Activated CD8-positive, alpha-beta T cell treated with anti-CD3 and anti-CD28 coated beads for 36 hours (primary cell): ENCODE results near the gene CRMP1. TPM values are rescaled to one million over a fixed set of nuclear protein-coding genes. Genes with fewer than 3 reads are reported as not detected.
"Not testable (repeated sequence)": the region's sequence is repeated elsewhere in the genome, so short reads cannot be mapped to it uniquely, and the experiment has no call there.

Experiments used
- ATAC-seq: fragments of 200-7000 bp; cut with Tn5 transposase; one replicate; pipeline ENCODE4 v1.10.0; 2021; ENCODE audit warnings: mild to moderate bottlenecking, moderate library complexity
- CTCF ChIA-PET: fragments of 350-600 bp; sonication (Branson Sonifier 250); formaldehyde crosslinking; loops from one replicate; lab custom pipeline; 2021; ENCODE audit warnings: antibody characterized with exemption; lab: Charles Lee
- POLR2A ChIA-PET: fragments of 350-600 bp; sonication (Branson Sonifier 250); formaldehyde crosslinking; loops from one replicate; lab custom pipeline; 2021; ENCODE audit warnings: antibody characterized with exemption; lab: Charles Lee
- DNase-seq: peaks from one replicate; pipeline ENCODE4 v3.0.0-alpha.2; 2020
- H3K27ac Mint-ChIP-seq: one replicate; pipeline ENCODE4 v1.8.0; 2021; ENCODE audit warnings: mild to moderate bottlenecking, mixed read lengths
- H3K27me3 Mint-ChIP-seq: one replicate; pipeline ENCODE4 v1.8.0; 2021; ENCODE audit warnings: mixed read lengths
- H3K36me3 Mint-ChIP-seq: one replicate; pipeline ENCODE4 v1.8.0; 2021; ENCODE audit warnings: low read depth, mixed read lengths
- H3K4me1 Mint-ChIP-seq: one replicate; pipeline ENCODE4 v1.8.0; 2021; ENCODE audit warnings: low read depth, mixed read lengths
- H3K4me3 Mint-ChIP-seq: one replicate; pipeline ENCODE4 v1.8.0; 2021; ENCODE audit warnings: mild to moderate bottlenecking, moderate library complexity, mixed read lengths
- H3K9me3 Mint-ChIP-seq: one replicate; pipeline ENCODE4 v1.8.0; 2021; ENCODE audit warnings: mixed read lengths
- intact Hi-C: fragments of 100-400 bp; cut with micrococcal nuclease; formaldehyde crosslinking; loops from one replicate; pipeline ENCODE4 v1.10.0; 2022
- total RNA-seq, 2 experiments: library from RNA; stranded (reverse); gene quantifications; one replicate each; pipeline ENCODE4 v1.2.3, GENCODE V29; 2021
- TF ChIP-seq, protein P1 (sequence below): fragments of 200-600 bp; IDR thresholded peaks from one replicate; pipeline ENCODE4 v1.8.0; 2022; ENCODE audit warnings: antibody characterized with exemption, mild to moderate bottlenecking

CRMP1 gene
- total RNA-seq, 2 experiments from 2014 or later = not detected

DNA sequence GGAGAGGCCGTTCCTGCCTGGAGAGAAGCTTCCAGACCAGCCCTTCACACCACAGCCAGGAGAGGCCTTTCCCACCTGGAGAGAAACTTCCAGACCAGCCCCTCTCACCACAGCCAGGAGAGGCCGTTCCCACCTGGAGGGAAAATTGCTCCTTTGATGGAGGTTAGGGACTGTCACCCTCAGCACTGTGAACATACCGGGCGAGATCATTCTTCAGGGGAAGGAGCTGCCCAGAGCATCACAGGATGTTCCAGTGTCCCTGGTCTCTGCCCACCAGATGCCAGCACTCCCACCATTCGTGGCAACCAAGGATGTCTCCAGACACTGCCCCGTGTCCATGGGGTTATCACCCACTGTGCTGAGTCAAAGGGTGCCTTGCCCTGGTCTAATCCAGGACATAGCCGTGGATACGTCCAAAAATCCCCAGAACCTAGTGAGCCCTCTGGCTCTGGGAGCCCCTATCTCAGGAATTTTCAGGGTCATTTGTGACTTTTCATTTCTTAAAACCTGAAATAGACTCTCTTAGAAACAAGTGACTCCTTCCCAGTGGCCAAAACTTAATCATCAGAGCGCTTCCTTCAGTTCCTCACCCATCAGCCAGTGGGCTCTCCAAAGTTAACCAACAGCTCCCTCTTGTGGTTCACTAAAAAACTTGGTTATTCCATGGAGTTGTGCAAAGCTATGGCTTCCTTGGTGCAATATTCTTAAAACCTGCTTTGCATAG is 80.2 kb downstream of the CRMP1 start:
- intact Hi-C loops = loop anchor here (5.0 kb wide), 1 partner anchor 815 kb away; no protein-coding TSS in a partner anchor
- H3K27me3 Mint-ChIP-seq = no peaks in the 10 kb centered on the region
- CTCF ChIA-PET = interaction anchor here (0.9 to 1.6 kb wide), 8 partner anchors 8 to 1288 kb away, joined by 3 to 6 read pairs (median 4); no protein-coding TSS in a partner anchor

DNA sequence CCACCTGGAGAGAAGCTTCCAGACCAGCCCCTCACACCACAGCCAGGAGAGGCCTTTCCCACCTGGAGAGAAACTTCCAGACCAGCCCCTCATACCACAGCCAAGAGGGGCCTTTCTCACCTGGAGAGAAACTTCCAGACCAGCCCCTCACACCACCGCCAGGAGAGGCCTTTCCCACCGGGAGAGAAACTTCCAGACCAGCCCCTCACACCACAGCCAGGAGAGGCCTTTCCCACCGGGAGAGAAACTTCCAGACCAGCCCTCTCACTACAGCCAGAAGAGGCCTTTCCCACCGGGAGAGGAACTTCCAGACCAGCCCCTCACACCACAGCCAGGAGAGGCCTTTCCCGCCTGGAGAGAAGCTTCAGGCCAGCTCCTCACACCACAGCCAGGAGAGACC is 80.8 kb downstream of the CRMP1 start:
- H3K4me1 Mint-ChIP-seq, H3K27me3 Mint-ChIP-seq, H3K4me3 Mint-ChIP-seq, ATAC-seq, H3K36me3 Mint-ChIP-seq, DNase-seq, H3K9me3 Mint-ChIP-seq, H3K27ac Mint-ChIP-seq, POLR2A ChIA-PET: not testable (repeated sequence)
- CTCF ChIA-PET = interaction anchor here (1.1 to 1.6 kb wide), 3 partner anchors 10 to 1287 kb away, joined by 3 to 6 read pairs (median 3); no protein-coding TSS in a partner anchor
- intact Hi-C loops = loop anchor here (5.0 kb wide), 1 partner anchor 815 kb away; no protein-coding TSS in a partner anchor

More for the DNA sequence above, 80.2 kb downstream of the CRMP1 start:
- Mint-ChIP-seq H3K4me3 (no peak overlapping the region), H3K36me3 (no peaks in the 10 kb centered on the region), H3K4me1 (no peaks in the 10 kb centered on the region), H3K9me3 (no peaks in the 10 kb centered on the region), H3K27ac (no peak overlapping the region)
- POLR2A ChIA-PET = no interaction called here
- TF ChIP-seq, protein P1, sequence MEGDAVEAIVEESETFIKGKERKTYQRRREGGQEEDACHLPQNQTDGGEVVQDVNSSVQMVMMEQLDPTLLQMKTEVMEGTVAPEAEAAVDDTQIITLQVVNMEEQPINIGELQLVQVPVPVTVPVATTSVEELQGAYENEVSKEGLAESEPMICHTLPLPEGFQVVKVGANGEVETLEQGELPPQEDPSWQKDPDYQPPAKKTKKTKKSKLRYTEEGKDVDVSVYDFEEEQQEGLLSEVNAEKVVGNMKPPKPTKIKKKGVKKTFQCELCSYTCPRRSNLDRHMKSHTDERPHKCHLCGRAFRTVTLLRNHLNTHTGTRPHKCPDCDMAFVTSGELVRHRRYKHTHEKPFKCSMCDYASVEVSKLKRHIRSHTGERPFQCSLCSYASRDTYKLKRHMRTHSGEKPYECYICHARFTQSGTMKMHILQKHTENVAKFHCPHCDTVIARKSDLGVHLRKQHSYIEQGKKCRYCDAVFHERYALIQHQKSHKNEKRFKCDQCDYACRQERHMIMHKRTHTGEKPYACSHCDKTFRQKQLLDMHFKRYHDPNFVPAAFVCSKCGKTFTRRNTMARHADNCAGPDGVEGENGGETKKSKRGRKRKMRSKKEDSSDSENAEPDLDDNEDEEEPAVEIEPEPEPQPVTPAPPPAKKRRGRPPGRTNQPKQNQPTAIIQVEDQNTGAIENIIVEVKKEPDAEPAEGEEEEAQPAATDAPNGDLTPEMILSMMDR = peak; percentile 70
- DNase-seq (peak; percentile 20), ATAC-seq (peak; percentile 53)

DNA sequence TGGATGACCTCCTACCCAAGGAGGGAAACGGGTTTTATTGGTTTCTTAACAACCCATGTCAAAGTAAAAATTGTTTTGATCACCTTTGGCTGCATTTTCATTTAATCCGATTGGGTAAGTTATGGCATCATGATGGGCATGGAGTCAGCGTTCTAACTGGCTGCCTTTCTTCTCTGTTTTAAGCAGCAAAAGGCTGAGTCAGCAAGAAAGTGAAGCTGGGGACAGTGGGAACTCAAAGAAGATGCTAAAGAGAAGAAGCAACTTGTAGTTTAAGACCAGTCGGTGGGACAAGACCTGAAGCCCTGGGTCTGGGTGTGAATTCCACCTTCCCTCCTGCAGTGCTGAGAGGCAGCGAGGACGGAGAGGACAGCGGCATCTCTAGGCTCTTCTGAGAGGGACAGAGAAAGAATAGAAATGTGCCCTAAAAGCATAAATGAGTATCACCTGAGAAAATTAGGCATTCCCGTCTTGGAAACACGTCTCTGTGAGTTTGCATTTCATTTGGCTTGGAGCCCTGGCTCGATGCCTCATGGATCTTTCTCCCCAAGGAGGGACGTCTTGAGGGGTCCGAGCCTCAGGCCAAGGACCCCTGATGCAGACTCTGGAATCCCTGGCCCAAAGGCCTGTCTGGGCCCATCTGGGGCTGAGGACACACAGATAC is 82.0 kb downstream of the CRMP1 start:
- H3K4me1 Mint-ChIP-seq = no peaks in the 10 kb centered on the region
- no peak for ATAC-seq
- H3K9me3 Mint-ChIP-seq = no peaks in the 10 kb centered on the region
- H3K4me3 Mint-ChIP-seq = no peak overlapping the region
- no peaks in the 10 kb centered on the region for H3K36me3 Mint-ChIP-seq
- ChIA-PET CTCF (no interaction called here), POLR2A (no interaction called here)
- no peak overlapping the region for H3K27ac Mint-ChIP-seq
- TF ChIP-seq, protein P1 = no peak
- intact Hi-C loops = loop anchor here (5.0 kb wide), 1 partner anchor 814 kb away; no protein-coding TSS in a partner anchor
- DNase-seq = no peak
- H3K27me3 Mint-ChIP-seq = no peaks in the 10 kb centered on the region

DNA sequence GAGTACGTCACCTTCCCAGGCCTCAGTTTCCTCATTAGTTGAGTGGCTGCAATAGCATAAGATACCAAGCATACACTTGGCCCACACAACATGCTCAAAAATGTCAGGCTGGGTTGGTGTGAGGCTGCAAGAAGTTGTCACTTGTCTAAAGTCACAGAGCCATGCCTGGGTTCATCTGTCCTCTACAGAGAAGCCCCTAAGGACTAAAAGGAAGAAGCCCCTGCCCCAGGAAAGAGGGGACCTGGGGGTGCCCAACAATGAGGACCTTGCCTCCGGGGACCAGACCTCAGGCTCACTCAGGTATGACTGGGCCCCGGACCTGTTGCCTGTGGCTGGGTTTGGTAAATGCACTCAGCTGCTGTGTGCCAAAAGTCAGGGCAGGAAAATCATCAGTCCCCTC is 82.7 kb downstream of the CRMP1 start:
- Mint-ChIP-seq H3K4me3 (no peak overlapping the region), H3K36me3 (no peaks in the 10 kb centered on the region), H3K9me3 (no peaks in the 10 kb centered on the region), H3K27me3 (no peaks in the 10 kb centered on the region), H3K27ac (no peak overlapping the region), H3K4me1 (no peaks in the 10 kb centered on the region)
- ATAC-seq (no peak), DNase-seq (no peak)
- ChIA-PET CTCF (no interaction called here), POLR2A (no interaction called here)
- TF ChIP-seq, protein P1 = no peak
- intact Hi-C loops = loop anchor here (5.0 kb wide), 1 partner anchor 813 kb away; no protein-coding TSS in a partner anchor

DNA sequence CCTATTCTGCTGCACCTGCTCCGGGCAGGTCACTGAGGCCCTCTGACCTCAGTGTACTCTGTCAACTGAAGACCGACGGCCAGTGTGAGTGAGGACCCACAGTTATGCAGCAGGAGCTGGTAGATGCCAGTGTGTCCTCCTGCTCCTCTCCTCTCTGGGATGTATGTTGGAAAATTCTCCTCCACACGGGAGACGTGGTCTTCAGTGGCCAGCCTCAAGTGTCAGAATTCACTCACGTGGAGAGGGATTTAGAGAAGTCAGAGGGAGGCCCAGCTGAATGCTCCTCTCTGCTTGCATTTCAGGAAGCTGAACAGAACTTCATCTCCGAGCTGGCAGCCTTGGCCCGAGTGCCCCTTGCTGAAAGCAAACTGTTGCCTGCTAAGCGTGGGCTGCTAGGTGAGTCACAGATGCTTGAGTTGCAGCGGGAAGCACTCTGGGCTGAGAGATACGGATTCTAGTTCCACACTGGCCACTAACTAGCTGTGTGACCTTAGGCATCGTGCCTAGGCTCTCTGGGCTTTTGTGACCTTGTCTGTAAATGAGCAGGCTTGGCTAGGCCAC is 83.6 kb downstream of the CRMP1 start:
- no peaks in the 10 kb centered on the region for H3K9me3 Mint-ChIP-seq
- ATAC-seq (no peak), DNase-seq (no peak)
- POLR2A ChIA-PET = no interaction called here
- TF ChIP-seq, protein P1 = no peak
- intact Hi-C loops = no loop called here
- H3K4me1 Mint-ChIP-seq = no peaks in the 10 kb centered on the region
- CTCF ChIA-PET = no interaction called here
- H3K27me3 Mint-ChIP-seq = no peaks in the 10 kb centered on the region
- no peak overlapping the region for H3K27ac Mint-ChIP-seq
- no peak overlapping the region for H3K4me3 Mint-ChIP-seq
- no peaks in the 10 kb centered on the region for H3K36me3 Mint-ChIP-seq
